ENCODE measurements around the gene CCL24.
"Not testable (repeated sequence)": the region's sequence is repeated elsewhere in the genome, so short reads cannot be mapped to it uniquely, and the experiment has no call there.

The CCL24 gene

GRCh38 chr7:75780647-75781273 lies 32.8 kb downstream of the CCL24 start:
- DNase-seq (ENCODE audit: low read depth) = not testable (repeated sequence)

GRCh38 chr7:75779516-75779915 lies 34.1 kb downstream of the CCL24 start:
- DNase-seq (ENCODE audit: low read depth) = not testable (repeated sequence)

GRCh38 chr7:75779035-75779434 lies 34.6 kb downstream of the CCL24 start:
- not testable (repeated sequence) for DNase-seq (ENCODE audit: low read depth)

- peak; percentile 66 for DNase-seq (ENCODE audit: low read depth)
These were observed 37.2 kb downstream of the CCL24 start for GRCh38 chr7:75776295-75776971.

- not testable (repeated sequence) for DNase-seq (ENCODE audit: low read depth)
These were observed 39.6 kb downstream of the CCL24 start for GRCh38 chr7:75773958-75774357.

DNA sequence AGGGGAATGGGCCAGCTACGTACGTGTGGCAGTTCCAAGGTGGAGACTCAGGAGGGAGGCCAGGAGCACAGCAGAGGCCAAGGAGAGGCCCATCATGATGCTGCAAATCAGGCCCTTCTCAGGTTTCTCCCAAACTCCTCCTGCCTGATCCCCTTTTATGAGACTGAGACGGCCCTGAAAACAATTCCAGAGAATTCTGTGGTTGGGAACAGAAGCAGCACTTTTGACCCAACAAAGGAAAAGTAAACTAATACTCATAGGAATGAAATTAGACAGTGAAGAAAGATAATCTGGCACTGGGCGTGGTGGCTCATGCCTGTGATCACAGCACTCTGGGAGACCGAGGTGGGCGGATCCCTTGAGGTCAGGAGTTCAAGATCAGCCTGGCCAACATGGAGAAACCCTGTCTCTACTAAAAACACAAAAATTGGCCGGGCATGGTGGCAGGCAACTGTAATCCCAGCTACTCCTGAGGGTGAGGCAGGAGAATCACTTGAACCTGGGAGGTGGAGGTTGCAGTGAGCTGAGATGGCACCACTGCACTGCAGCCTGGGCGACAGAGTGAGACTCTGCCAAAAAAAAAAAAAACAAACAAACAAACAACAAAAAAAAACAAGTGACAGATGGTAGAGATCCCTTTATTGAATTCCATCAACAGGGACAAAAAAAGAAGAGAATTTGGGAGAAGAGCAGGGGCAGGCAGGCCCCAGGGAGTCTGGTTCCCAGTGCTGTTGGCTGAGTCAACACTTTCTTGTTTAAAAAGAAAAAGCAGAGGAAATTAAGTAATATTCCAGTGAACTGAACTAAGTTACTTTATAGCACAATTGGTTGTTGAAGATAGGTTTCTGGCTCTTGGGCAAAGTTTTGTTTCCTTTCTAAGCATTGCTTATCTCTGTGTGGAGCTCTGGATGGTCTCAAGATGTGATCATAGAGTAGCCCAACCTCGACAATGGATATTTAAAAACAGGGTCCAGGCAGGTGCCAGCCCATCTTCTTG lies 41.2 kb downstream of the CCL24 start, which contains the start of gene CCL26:
TSS of gene CCL26 (minus strand) at position 131 of the 997 bp plus-strand sequence. CDS start at position 96, 35 bp downstream.
- DNase-seq (ENCODE audit: low read depth) = no peak

- no peak for DNase-seq (ENCODE audit: low read depth)
These were observed 42.4 kb downstream of the CCL24 start for GRCh38 chr7:75771224-75771623.

DNA sequence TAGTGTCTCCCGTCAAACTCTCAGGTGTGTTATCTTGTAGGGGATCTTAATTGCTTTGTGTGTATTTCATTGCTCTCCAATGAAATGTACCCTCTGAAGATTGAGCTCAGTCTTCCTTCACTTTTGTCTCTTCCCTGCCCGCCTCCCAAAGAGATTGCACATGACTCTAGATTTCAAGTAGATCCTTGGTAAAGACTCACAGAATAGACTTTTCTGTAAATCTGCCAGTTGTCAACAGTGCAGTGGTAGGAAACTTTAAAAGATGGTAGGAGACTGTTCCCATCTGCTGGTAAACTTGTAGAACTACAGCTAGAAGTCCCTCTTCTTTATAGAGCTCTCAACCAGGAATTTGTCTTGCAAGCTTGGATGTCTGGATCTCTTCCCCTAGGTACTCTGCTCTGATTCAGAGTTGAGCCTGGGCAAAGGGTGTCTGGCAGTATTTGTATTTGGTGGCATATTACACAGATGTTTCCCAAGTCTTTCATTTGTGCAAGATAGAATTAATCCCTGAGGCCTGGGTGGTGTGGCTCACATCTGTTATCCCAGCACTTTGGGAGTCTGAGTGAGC lies 51.2 kb downstream of the CCL24 start:
- no peak for DNase-seq (ENCODE audit: low read depth)

DNA sequence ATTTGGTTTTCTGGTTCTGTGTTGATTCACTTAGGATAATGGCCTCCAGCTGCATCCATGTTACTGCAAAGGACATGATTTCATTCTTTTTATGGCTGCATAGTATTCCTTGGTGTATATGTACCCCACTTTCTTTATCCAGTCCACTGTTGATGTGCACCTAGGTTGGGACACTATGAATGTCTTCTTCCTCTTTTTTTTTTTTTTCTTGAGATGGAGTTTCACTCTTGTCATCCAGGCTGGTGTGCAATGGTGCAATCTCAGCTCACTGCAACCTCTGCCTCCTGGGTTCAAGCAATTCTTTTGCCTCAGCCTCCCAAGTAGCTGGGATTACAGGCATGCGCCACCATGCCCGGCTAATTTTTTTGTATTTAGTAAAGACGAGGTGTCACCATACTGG lies 51.8 kb downstream of the CCL24 start:
- not testable (repeated sequence) for DNase-seq (ENCODE audit: low read depth)
